HEK293 (cell line): ENCODE results near the gene SLAMF7.
A peak's percentile ranks its signal among the peaks of the same experiment; 100 is the strongest.

ENCODE experiments used
- CTCF ChIA-PET: fragments of 350-600 bp; formaldehyde crosslinking; extraction: SDS; loops from one replicate; lab custom pipeline; 2021; ENCODE audit warnings: antibody characterized with exemption; lab: Yijun Ruan, JAX
- POLR2A ChIA-PET: fragments of 300-600 bp; formaldehyde crosslinking; extraction: SDS; loops from one replicate; lab custom pipeline; 2020; ENCODE audit warnings: antibody characterized with exemption, inconsistent platforms; lab: Yijun Ruan, JAX
- H3K27ac ChIP-seq: fragments of 200-500 bp; sonication (Bioruptor generic); 2 replicates; pipeline ENCODE4 v1.5.1; 2014; ENCODE audit warnings: low read depth, low read length, control low read depth, inconsistent platforms; ENCODE audit errors: extremely low read depth
- H3K36me3 ChIP-seq, 2 experiments: fragments of 200-500 bp in 1 of 2; sonication (Bioruptor generic) in 1 of 2; 1 replicate in 1 of 2; 2 replicates in 1 of 2; pipeline ENCODE4 v1.5.1; 2014 to 2017; ENCODE audit warnings: inconsistent platforms in 2 of 2, low read length in 2 of 2; ENCODE audit not compliant: control insufficient read depth in 2 of 2, insufficient read depth in 1 of 2
- H3K4me1 ChIP-seq: fragments of 200-500 bp; sonication (Bioruptor generic); 2 replicates; pipeline ENCODE4 v1.5.1; 2014; ENCODE audit warnings: mild to moderate bottlenecking, low read length, inconsistent platforms; ENCODE audit not compliant: control insufficient read depth, insufficient read depth
- H3K4me3 ChIP-seq: 2 replicates; pipeline ENCODE4 v1.5.1; 2011; ENCODE audit warnings: low read depth, mild to moderate bottlenecking, control low read depth, low read length, moderate library complexity
- H3K9me3 ChIP-seq: fragments of 200-500 bp; sonication (Bioruptor generic); 2 replicates; pipeline ENCODE4 v1.5.1; 2014; ENCODE audit warnings: low read depth, low read length, inconsistent platforms; ENCODE audit not compliant: control insufficient read depth, insufficient read depth
- FEZF1 ChIP-seq: fragments of 450-650 bp; formaldehyde crosslinking; IDR thresholded peaks from 2 replicates; pipeline ENCODE4 v1.5.1; 2016; ENCODE audit warnings: missing biosample characterization, missing genetic modification characterization
- IKZF3 ChIP-seq: fragments of 450-650 bp; IDR thresholded peaks from 2 replicates; pipeline ENCODE4 v1.5.0; 2018; ENCODE audit warnings: missing biosample characterization, mild to moderate bottlenecking, missing genetic modification characterization, moderate library complexity
- KLF8 ChIP-seq: fragments of 450-650 bp; formaldehyde crosslinking; IDR thresholded peaks from 2 replicates; pipeline ENCODE4 v1.5.1; 2016; ENCODE audit warnings: missing biosample characterization, missing genetic modification characterization
- PBX3 ChIP-seq: sonication (generic); formaldehyde crosslinking; IDR thresholded peaks from 2 replicates; pipeline ENCODE4 v1.8.1; 2022; ENCODE audit warnings: mild to moderate bottlenecking, moderate library complexity, missing genetic modification reagents
- PRDM2 ChIP-seq: fragments of 450-650 bp; formaldehyde crosslinking; IDR thresholded peaks from 2 replicates; pipeline ENCODE4 v1.5.1; 2016; ENCODE audit warnings: missing biosample characterization, missing genetic modification characterization, borderline replicate concordance
- PRDM6 ChIP-seq: fragments of 450-650 bp; formaldehyde crosslinking; IDR thresholded peaks from 2 replicates; pipeline ENCODE4 v1.5.1; 2017; ENCODE audit warnings: missing biosample characterization, missing genetic modification characterization
- ZBTB8A ChIP-seq: fragments of 450-650 bp; formaldehyde crosslinking; IDR thresholded peaks from 2 replicates; pipeline ENCODE4 v1.5.1; 2016; ENCODE audit warnings: missing biosample characterization, missing genetic modification characterization
- ZNF112 ChIP-seq: fragments of 450-650 bp; formaldehyde crosslinking; IDR thresholded peaks from 2 replicates; pipeline ENCODE4 v1.5.0; 2017; ENCODE audit warnings: missing biosample characterization, missing genetic modification characterization
- ZNF133 ChIP-seq: fragments of 450-650 bp; formaldehyde crosslinking; IDR thresholded peaks from 2 replicates; pipeline ENCODE4 v1.5.1; 2016; ENCODE audit warnings: missing biosample characterization, missing genetic modification characterization
- ZNF148 ChIP-seq: fragments of 450-650 bp; formaldehyde crosslinking; IDR thresholded peaks from 2 replicates; pipeline ENCODE4 v1.5.0; 2017; ENCODE audit warnings: missing biosample characterization, missing genetic modification characterization, borderline replicate concordance
- ZNF155 ChIP-seq: fragments of 450-650 bp; formaldehyde crosslinking; IDR thresholded peaks from 2 replicates; pipeline ENCODE4 v1.5.1; 2016; ENCODE audit warnings: missing biosample characterization, missing genetic modification characterization
- ZNF239 ChIP-seq: fragments of 450-650 bp; formaldehyde crosslinking; IDR thresholded peaks from 2 replicates; pipeline ENCODE4 v1.5.1; 2016; ENCODE audit warnings: missing biosample characterization, missing genetic modification characterization
- ZNF362 ChIP-seq: fragments of 450-650 bp; formaldehyde crosslinking; IDR thresholded peaks from 2 replicates; pipeline ENCODE4 v1.5.1; 2016; ENCODE audit warnings: missing biosample characterization, missing genetic modification characterization
- ZNF501 ChIP-seq: fragments of 450-650 bp; formaldehyde crosslinking; IDR thresholded peaks from 2 replicates; pipeline ENCODE4 v1.5.1; 2016; ENCODE audit warnings: missing biosample characterization, missing genetic modification characterization
- ZNF514 ChIP-seq: fragments of 450-650 bp; formaldehyde crosslinking; IDR thresholded peaks from 2 replicates; pipeline ENCODE4 v1.5.1; 2016; ENCODE audit warnings: missing biosample characterization, missing genetic modification characterization
- ZNF529 ChIP-seq: fragments of 450-650 bp; formaldehyde crosslinking; IDR thresholded peaks from 2 replicates; pipeline ENCODE4 v1.5.1; 2017; ENCODE audit warnings: missing genetic modification characterization, missing biosample characterization; ENCODE audit not compliant: insufficient replicate concordance
- ZNF660 ChIP-seq: fragments of 450-650 bp; IDR thresholded peaks from 2 replicates; pipeline ENCODE4 v1.5.1; 2018; ENCODE audit warnings: missing biosample characterization, mild to moderate bottlenecking, missing genetic modification characterization

Gene SLAMF7

GRCh38 chr1:160724465-160725242, 14.4 kb upstream of the SLAMF7 start:
- POLR2A ChIA-PET, result no interaction called here

GRCh38 chr1:160726114-160726497, 12.9 kb upstream of the SLAMF7 start:
- no peak for TF ChIP-seq ZNF112
- no peak for TF ChIP-seq PRDM2 (tag by site-specific recombination)
- no peak for TF ChIP-seq KLF8 (tag by site-specific recombination)
- TF ChIP-seq PRDM6, result no peak
- no peak for TF ChIP-seq IKZF3 (tag by site-specific recombination)
- TF ChIP-seq ZNF155 (tag by site-specific recombination), result no peak
- no peak for TF ChIP-seq ZNF133 (tag by site-specific recombination)
- no peak for TF ChIP-seq ZNF514 (tag by site-specific recombination)
- no peak for TF ChIP-seq ZNF501
- no peak for TF ChIP-seq ZNF239
- no peak for TF ChIP-seq ZNF660 (tag by site-specific recombination)
- TF ChIP-seq PBX3 (CRISPR knock-in tag), result no peak
- TF ChIP-seq ZBTB8A (tag by site-specific recombination), result no peak
- TF ChIP-seq ZNF148, result no peak
- TF ChIP-seq, all 188 proteins: peak for 0
- no peaks in the 10 kb centered on the region for H3K4me1 ChIP-seq
- H3K36me3 ChIP-seq, result no peaks in the 10 kb centered on the region
- H3K9me3 ChIP-seq, result no peaks in the 10 kb centered on the region
- no peak overlapping the region for H3K4me3 ChIP-seq
- no peak overlapping the region for H3K27ac ChIP-seq
- ChIA-PET CTCF (interaction anchor here (0.6 to 5.2 kb wide), 11 partner anchors 39 to 227 kb away, joined by 3 to 62 read pairs (median 4); partner anchors contain the start of gene ITLN2), POLR2A (no interaction called here)

More at GRCh38 chr1:160724465-160725242, 14.4 kb upstream of the SLAMF7 start:
- CTCF ChIA-PET, result interaction anchor here (0.6 to 5.2 kb wide), 13 partner anchors 9 to 373 kb away, joined by 3 to 62 read pairs (median 4); partner anchors contain the start of genes ITLN2 and KLHDC9
- H3K9me3 ChIP-seq, result no peaks in the 10 kb centered on the region
- H3K4me1 ChIP-seq, result no peaks in the 10 kb centered on the region
- no peak overlapping the region for H3K4me3 ChIP-seq
- H3K36me3 ChIP-seq, result no peaks in the 10 kb centered on the region
- TF ChIP-seq ZNF529 (tag by site-specific recombination) (no peak), FEZF1 (0 out of 2 replicates have a peak, but pooled peaks have one; percentile 7), ZNF362 (no peak)
- TF ChIP-seq, all 188 proteins: peak for 1
- no peak overlapping the region for H3K27ac ChIP-seq
